Loucy (cell line): ENCODE data around the gene WASF3.

Source experiments
- H2AFZ ChIP-seq: fragments of 200-600 bp; sonication (generic); 2 replicates; pipeline ENCODE4 v1.6.0; 2016; ENCODE audit warnings: antibody characterized with exemption, mild to moderate bottlenecking, low read length, moderate library complexity
- H3F3A ChIP-seq: fragments of 200-600 bp; 2 replicates; pipeline ENCODE4 v1.6.0; 2016; ENCODE audit warnings: antibody characterized with exemption, low read depth, mild to moderate bottlenecking
- H3K27me3 ChIP-seq: fragments of 200-600 bp; sonication (generic); 2 replicates; pipeline ENCODE4 v1.6.1; 2014; ENCODE audit warnings: low read length, mild to moderate bottlenecking; ENCODE audit not compliant: insufficient read depth, poor library complexity, severe bottlenecking
- H3K36me3 ChIP-seq: fragments of 200-600 bp; sonication (generic); 2 replicates; pipeline ENCODE4 v1.6.1; 2016; ENCODE audit warnings: low read length; ENCODE audit not compliant: insufficient read depth
- H3K4me1 ChIP-seq: fragments of 200-600 bp; sonication (generic); 2 replicates; pipeline ENCODE4 v1.5.1; 2014; ENCODE audit warnings: low read length, mild to moderate bottlenecking; ENCODE audit not compliant: insufficient read depth, poor library complexity, severe bottlenecking
- H3K4me2 ChIP-seq: fragments of 200-600 bp; sonication (generic); 2 replicates; pipeline ENCODE4 v1.6.0; 2014; ENCODE audit warnings: antibody characterized with exemption, low read length, low read depth, mild to moderate bottlenecking; ENCODE audit not compliant: poor library complexity, severe bottlenecking
- H3K4me3 ChIP-seq: fragments of 200-600 bp; sonication (generic); 2 replicates; pipeline ENCODE4 v1.5.1; 2014; ENCODE audit warnings: low read length, mild to moderate bottlenecking, mixed read lengths; ENCODE audit not compliant: poor library complexity, severe bottlenecking
- H3K79me2 ChIP-seq: fragments of 200-600 bp; sonication (generic); 2 replicates; pipeline ENCODE4 v1.6.1; 2014; ENCODE audit warnings: low read length; ENCODE audit not compliant: insufficient read depth
- H3K9ac ChIP-seq: fragments of 200-600 bp; sonication (generic); 2 replicates; pipeline ENCODE4 v1.6.0; 2014; ENCODE audit warnings: mild to moderate bottlenecking, low read depth, low read length, moderate library complexity; ENCODE audit not compliant: poor library complexity, severe bottlenecking
- H3K9me2 ChIP-seq: fragments of 200-600 bp; sonication (generic); replicated peaks from 2 replicates; pipeline ENCODE4 v1.6.1; 2016; ENCODE audit warnings: low read depth, low read length, mixed read lengths
- H3K9me3 ChIP-seq: fragments of 200-600 bp; sonication (generic); 2 replicates; pipeline ENCODE4 v1.6.1; 2014; ENCODE audit warnings: mild to moderate bottlenecking, antibody characterized with exemption, low read length, low read depth; ENCODE audit not compliant: insufficient read depth
- H4K20me1 ChIP-seq: fragments of 200-600 bp; sonication (generic); 2 replicates; pipeline ENCODE4 v1.6.0; 2014; ENCODE audit warnings: antibody characterized with exemption, low read length, mild to moderate bottlenecking; ENCODE audit not compliant: insufficient read depth, poor library complexity, severe bottlenecking
- CTCF ChIP-seq: fragments of 200-600 bp; sonication (generic); conservative IDR thresholded peaks from 2 replicates; pipeline ENCODE4 v1.5.1; 2014; ENCODE audit warnings: mild to moderate bottlenecking, antibody characterized with exemption, low read length
- EZH2phosphoT487 ChIP-seq: fragments of 200-600 bp; IDR thresholded peaks from 2 replicates; pipeline ENCODE4 v1.6.1; 2018; ENCODE audit warnings: antibody characterized with exemption, mild to moderate bottlenecking, moderate library complexity, borderline replicate concordance

Gene WASF3

GRCh38 chr13:26560456-26560855 is 3.0 kb downstream of the WASF3 start:
- Histone ChIP-seq H3K4me3 (no peak overlapping the region), H3K4me2 (no peak overlapping the region)

GRCh38 chr13:26561067-26561466 is 3.6 kb downstream of the WASF3 start:
- Histone ChIP-seq H2AFZ (no peak overlapping the region), H3K9me2 (no peaks in the 10 kb centered on the region), H3K9ac (no peak overlapping the region), H3K9me3 (no peaks in the 10 kb centered on the region), H3K4me1 (no peaks in the 10 kb centered on the region), H4K20me1 (no peaks in the 10 kb centered on the region), H3K36me3 (no peaks in the 10 kb centered on the region), H3F3A (no peaks in the 10 kb centered on the region), H3K4me2 (no peak overlapping the region), H3K79me2 (no peaks in the 10 kb centered on the region), H3K4me3 (no peak overlapping the region), H3K27me3 (no peaks in the 10 kb centered on the region)
- no peak for TF ChIP-seq CTCF
- TF ChIP-seq EZH2phosphoT487, result no peak

More at GRCh38 chr13:26560456-26560855, 3.0 kb downstream of the WASF3 start:
- Histone ChIP-seq H3K36me3 (no peaks in the 10 kb centered on the region), H3K4me1 (no peaks in the 10 kb centered on the region), H3K27me3 (no peaks in the 10 kb centered on the region), H3K79me2 (no peaks in the 10 kb centered on the region), H3K9me2 (no peaks in the 10 kb centered on the region), H2AFZ (no peak overlapping the region), H4K20me1 (no peaks in the 10 kb centered on the region), H3K9me3 (no peaks in the 10 kb centered on the region), H3K9ac (no peak overlapping the region), H3F3A (no peaks in the 10 kb centered on the region)
- no peak for TF ChIP-seq EZH2phosphoT487
- TF ChIP-seq CTCF, result no peak

- H3K4me3 ChIP-seq, result no peak overlapping the region
- TF ChIP-seq CTCF (no peak), EZH2phosphoT487 (no peak)
- no peak overlapping the region for H3K4me2 ChIP-seq
- no peaks in the 10 kb centered on the region for H3K4me1 ChIP-seq
- H4K20me1 ChIP-seq, result no peaks in the 10 kb centered on the region
- H3F3A ChIP-seq, result no peaks in the 10 kb centered on the region
- no peak overlapping the region for H3K9ac ChIP-seq
- H3K9me2 ChIP-seq, result no peaks in the 10 kb centered on the region
- H3K27me3 ChIP-seq, result no peaks in the 10 kb centered on the region
- no peaks in the 10 kb centered on the region for H3K36me3 ChIP-seq
- H3K9me3 ChIP-seq, result no peaks in the 10 kb centered on the region
- no peak overlapping the region for H2AFZ ChIP-seq
- no peaks in the 10 kb centered on the region for H3K79me2 ChIP-seq
Measured at GRCh38 chr13:26561651-26562511, 4.4 kb downstream of the WASF3 start.
